Retinal pigment epithelial cell (primary cell): Measurements from ENCODE around the gene FRZB.

Source experiments
- DNase-seq: peaks from one replicate; pipeline ENCODE4 v3.0.0-alpha.2; 2010; ENCODE audit warnings: low read depth
- H3K4me3 ChIP-seq: 2 replicates; pipeline ENCODE4 v1.5.1; 2011; ENCODE audit warnings: mild to moderate bottlenecking, low read length, control low read depth, moderate library complexity
- CTCF ChIP-seq: conservative IDR thresholded peaks from 2 replicates; pipeline ENCODE4 v1.5.1; 2011; ENCODE audit warnings: low read depth, low read length, control low read depth, inconsistent platforms

FRZB gene

GRCh38 chr2:182824767-182825158, 41.7 kb downstream of the FRZB start:
- TF ChIP-seq CTCF = no peak
- no peak overlapping the region for H3K4me3 ChIP-seq
- DNase-seq = no peak

GRCh38 chr2:182824056-182824766, 42.2 kb downstream of the FRZB start:
- DNase-seq = no peak
- H3K4me3 ChIP-seq = no peak overlapping the region
- TF ChIP-seq CTCF = no peak

- DNase-seq = peak; percentile 72
- TF ChIP-seq CTCF = no peak
- no peak overlapping the region for H3K4me3 ChIP-seq
These were observed 43.7 kb downstream of the FRZB start for GRCh38 chr2:182822733-182823132.

- no peak overlapping the region for H3K4me3 ChIP-seq
- DNase-seq = no peak
- TF ChIP-seq CTCF = no peak
These were observed 45.3 kb downstream of the FRZB start for GRCh38 chr2:182821182-182821581.

- TF ChIP-seq CTCF = no peak
- no peak for DNase-seq
- H3K4me3 ChIP-seq = no peak overlapping the region
These were observed 47.0 kb downstream of the FRZB start for GRCh38 chr2:182819412-182819811.

- TF ChIP-seq CTCF = no peak
- H3K4me3 ChIP-seq = no peak overlapping the region
- no peak for DNase-seq
These were observed 47.5 kb downstream of the FRZB start for GRCh38 chr2:182818925-182819324.

GRCh38 chr2:182818501-182818900, 47.9 kb downstream of the FRZB start:
- no peak for TF ChIP-seq CTCF
- no peak for DNase-seq
- H3K4me3 ChIP-seq = no peak overlapping the region
